Stimulated activated CD4-positive, alpha-beta T cell treated with anti-CD3 and anti-CD28 coated beads, TNF-alpha, amount 100 ng/mL, for 4 hours (primary cell): ENCODE data around the gene SORL1-AS1.
"Not testable (repeated sequence)": the region's sequence is repeated elsewhere in the genome, so short reads cannot be mapped to it uniquely, and the experiment has no call there.

Source experiments
- DNase-seq, 3 experiments: peaks; one replicate each; pipeline ENCODE4 v3.0.0-alpha.2; 2020; ENCODE audit warnings: low read depth in 3 of 3

SORL1-AS1 gene

GRCh38 chr11:121427400-121427744 lies 25.4 kb downstream of the SORL1-AS1 start:
- no peak for DNase-seq

DNA sequence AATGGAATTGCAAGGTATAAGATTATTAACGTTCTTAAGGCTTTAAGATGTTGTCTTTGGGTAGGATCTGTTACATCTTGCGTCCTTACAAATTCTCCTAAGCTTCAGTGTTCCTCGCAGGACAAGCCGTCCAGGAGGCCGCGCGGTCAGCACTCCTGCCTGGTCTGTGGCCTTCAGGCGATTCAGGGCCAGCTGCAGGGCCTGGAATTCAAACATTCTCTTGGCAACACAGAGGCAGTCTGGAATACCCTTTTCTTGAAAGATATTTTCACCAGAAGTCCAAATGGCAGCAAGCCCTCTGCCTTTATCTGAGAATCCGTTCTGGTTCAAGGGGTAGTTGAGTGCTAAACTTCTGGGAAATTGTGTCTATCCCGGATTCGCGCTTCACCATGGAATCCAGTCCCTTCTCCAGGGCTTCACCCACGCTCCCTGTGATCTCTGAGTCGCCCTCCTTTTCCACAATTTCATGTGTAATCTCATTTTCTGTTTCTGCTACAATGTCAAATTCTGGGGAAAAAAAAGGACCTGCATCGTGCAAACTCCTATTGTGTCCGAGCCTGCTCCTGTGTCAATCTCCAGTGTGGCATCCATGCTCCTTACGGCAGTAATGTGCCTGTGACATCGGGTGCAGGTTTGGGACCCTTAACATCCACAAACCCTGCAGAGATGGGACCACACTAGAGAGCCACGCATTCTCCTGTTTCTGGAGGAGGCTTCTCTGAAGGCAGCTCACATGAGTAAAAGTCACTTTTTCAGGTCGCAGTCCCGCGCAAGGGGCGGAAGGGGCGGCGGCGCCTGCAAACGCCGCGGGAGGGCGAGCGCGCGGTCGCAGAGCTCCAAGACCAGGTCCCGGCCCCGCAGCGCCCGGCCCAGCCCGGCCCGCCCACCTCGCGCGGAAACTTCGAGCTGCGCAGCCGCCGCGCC lies 26.0 kb downstream of the SORL1-AS1 start:
- DNase-seq = peak in 2 of 3 experiments; percentile 17 to 35

DNA sequence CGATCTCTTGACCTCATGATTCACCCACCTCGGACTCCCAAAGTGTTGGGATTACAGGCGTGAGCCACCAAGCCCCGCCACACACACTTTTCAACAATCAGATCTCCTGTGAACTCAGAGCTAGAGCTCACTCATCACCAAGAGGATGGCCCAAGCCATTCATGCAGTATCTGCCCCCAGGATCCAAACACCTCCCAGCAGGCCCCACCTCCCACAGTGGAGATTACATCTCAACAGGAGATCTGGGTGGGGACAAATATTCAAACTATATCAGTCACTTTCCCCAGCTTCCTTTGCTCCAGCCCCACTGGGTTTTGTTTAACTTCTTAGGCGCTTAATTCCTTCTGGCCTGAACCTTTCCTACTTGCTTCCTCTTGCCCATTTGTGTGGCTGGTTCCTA lies 26.9 kb downstream of the SORL1-AS1 start:
- DNase-seq = no peak

DNA sequence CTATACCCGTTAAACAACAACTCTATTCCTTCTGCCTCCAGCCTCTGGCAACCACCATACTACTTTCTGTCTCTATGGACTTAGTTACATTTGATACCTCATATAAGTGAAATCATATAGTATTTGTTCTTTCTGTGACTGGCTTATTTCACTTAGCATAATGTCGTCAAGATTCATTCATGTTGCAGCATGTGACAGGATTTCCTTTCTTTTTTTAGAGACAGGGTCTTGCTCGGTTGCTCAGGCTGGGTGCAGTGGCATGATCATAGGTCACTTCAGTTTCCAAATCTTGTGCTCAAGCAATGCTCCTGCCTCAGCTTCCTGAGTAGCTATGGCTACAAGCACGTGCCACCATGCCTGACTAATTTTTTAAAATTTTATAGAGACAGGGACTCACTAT lies 30.1 kb downstream of the SORL1-AS1 start:
- no peak for DNase-seq

DNA sequence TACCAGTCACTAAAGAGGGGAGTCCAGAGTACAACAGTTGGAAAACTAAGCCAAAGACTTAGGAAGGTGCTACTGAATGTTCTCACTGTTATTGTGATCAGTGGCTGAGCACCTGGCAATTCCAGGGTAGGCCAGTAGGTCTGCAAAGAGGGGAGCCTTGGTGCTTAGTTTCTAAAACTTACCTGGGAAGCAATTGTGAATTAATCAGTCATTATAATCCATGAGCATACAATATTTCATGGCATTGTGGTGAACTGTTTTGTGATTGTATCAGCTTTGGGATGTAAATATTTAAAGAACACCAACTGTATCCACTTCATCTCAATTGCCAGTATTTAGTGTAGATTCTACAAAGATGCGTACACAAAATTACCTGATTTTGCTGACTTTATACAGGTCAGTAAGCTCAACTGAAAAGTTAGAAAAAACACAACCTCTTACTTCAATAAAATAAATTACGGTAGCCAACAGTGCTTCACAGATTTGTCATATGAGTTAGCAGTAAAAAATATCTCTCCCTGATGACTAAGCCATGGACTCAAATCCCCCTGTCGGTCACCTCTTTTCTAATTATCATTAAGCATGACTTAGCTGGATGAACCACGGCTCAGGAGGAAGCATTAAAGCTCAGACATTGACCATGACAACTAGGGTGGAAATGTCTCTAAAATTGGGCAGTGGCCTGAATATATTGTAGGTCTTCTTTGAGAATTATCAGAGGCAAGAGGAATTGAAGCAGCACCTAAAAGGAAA lies 31.4 kb downstream of the SORL1-AS1 start:
- DNase-seq = no peak

DNA sequence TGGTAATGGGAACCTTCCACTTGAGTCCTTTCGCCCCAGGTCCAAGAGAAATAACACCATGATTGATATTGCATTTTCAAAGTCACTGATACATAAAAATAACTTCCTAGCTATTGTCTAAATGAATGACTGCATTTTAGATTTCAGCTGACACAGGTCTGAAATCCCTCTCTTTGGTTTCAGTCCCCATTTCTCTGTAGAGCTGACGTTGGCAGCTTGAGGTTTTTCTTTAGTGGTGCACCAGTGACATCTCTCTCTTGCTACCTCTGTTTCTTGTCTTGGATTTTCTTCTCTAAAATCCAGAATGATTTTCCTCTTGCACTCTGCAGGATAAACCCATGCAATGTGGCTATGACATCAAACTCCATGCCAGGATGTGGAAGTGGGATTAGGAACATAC lies 32.4 kb downstream of the SORL1-AS1 start:
- no peak for DNase-seq

DNA sequence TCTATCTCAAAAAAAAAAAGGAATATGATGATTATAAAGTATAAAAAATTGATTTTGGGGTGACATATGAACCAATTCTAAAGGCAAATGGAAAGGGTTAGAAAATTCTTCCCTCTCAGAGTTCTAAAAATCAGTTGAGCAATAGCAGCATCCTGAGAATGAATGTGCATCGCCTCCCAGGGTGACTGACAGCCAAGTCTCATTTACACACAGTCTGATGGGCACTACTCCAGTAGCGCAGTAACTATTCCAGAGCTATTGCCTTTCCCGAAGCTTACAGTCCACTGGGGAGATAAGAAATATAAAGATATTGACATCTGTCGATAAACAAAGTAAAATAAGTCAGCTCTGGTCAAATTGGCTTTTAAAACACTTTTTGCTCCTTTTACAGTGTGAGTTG lies 32.9 kb downstream of the SORL1-AS1 start:
- DNase-seq = no peak

DNA sequence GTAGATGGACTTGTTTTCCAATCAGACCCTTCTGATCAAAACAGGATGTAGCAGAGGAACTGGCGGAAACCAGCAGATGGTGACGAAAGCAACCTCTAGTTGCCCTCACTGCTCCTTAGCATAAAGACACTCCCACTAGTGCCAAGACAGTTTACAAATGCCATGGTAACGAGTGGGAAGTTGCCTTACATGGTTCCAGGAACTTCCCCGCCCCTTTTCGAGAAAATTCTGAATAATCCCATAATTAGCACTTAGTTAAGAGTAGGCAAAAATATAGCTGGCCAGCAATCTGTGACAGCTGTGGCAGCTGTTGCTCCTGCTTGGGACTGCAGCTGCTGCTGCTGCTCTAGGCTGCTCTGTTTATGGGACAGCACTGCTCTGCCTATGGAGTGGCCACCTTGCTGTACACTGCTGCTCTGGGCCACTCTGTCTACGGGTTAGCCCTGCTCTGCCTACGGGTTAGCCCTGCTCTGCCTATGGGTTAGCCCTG lies 34.1 kb downstream of the SORL1-AS1 start:
- DNase-seq = peak in 1 of 3 experiments; percentile 13

- DNase-seq = no peak
Measured at GRCh38 chr11:121417607-121418006, 35.2 kb downstream of the SORL1-AS1 start.

GRCh38 chr11:121417055-121417551 lies 35.7 kb downstream of the SORL1-AS1 start:
- peak in 1 of 3 experiments; percentile 13 for DNase-seq

- DNase-seq = no peak
Measured at GRCh38 chr11:121415856-121416255, 36.9 kb downstream of the SORL1-AS1 start.

DNA sequence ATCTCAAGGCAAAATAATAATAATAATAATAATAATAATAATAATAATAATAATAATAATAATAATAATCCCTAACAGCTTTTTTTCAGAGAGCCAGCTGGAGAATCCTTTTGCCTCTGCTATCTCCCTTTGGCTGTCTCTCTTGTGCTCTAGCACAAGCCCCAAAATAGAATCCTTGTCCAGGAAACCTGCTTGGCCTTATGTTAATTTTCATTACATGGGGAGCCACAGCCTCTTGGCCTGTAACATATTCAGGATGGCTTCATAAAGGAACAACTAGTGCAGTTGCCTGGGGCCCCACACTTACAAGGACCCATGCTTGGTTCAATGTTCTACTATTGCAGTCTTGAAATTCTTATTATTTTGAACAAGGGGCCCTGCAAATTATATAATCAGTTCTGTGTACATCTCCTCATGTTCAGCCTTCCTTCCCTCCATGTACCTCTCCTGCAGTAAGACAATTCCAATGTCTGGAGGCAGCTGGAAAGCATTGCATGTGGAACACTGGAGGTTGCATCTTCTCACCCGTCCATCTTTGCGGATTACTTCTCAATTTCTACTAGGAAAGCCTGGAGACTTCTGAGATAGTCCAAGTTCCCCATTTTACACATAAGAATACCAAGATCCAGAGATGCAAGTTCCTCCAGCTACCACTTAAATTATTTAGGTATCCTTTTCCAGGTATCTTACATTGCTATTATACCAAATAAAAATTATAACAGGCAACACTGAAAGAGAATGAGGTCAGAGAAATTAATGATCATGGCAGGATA lies 38.4 kb downstream of the SORL1-AS1 start:
- no peak for DNase-seq

GRCh38 chr11:121412711-121413415 lies 39.9 kb downstream of the SORL1-AS1 start:
- no peak for DNase-seq

GRCh38 chr11:121412000-121412587 lies 40.7 kb downstream of the SORL1-AS1 start:
- DNase-seq = no peak

GRCh38 chr11:121411330-121411729 lies 41.4 kb downstream of the SORL1-AS1 start:
- not testable (repeated sequence) for DNase-seq

GRCh38 chr11:121410041-121410440 lies 42.7 kb downstream of the SORL1-AS1 start:
- DNase-seq = not testable (repeated sequence)

- DNase-seq = no peak
Measured at GRCh38 chr11:121408830-121409229, 43.9 kb downstream of the SORL1-AS1 start.

GRCh38 chr11:121406291-121406690 lies 46.5 kb downstream of the SORL1-AS1 start:
- DNase-seq = no peak

- no peak for DNase-seq
Measured at GRCh38 chr11:121405646-121406045, 47.1 kb downstream of the SORL1-AS1 start.

- no peak for DNase-seq
Measured at GRCh38 chr11:121394785-121395184, 58.0 kb downstream of the SORL1-AS1 start.

- no peak for DNase-seq
Measured at GRCh38 chr11:121393855-121394254, 58.9 kb downstream of the SORL1-AS1 start.
